Measurements from ENCODE around the gene KDM8. TPM values are rescaled to one million over a fixed set of nuclear protein-coding genes. Genes with fewer than 3 reads are reported as not detected.

Gene KDM8
- total and polyA plus RNA-seq, 4 donors = 4.2 to 9.7 (median 8.2) TPM

DNA sequence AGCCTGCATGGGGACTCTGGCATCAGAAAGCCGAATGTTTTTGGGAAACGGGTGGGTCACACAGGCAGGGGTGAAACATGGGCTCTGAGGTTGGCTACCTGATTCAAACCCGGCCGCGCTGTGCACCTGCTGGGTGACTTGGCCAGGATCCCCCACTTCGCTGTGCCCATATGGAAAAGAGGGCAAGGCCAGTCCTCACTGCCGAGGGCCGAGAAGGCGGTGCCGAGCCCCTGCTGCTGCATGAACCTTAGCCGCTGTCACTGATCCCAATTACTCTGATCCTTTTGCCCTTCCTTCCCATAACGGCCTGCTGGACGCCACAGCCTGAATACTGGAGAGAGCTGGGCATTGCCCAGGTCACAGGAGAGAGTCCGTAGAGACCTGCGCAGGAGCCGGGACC is 17.7 kb downstream of the KDM8 start:
- H3K27me3 ChIP-seq (ENCODE audit: control insufficient read depth, insufficient read depth, low read length) = no peaks in the 10 kb centered on the region
- no peak overlapping the region for H3K4me3 ChIP-seq (ENCODE audit: low read depth, low read length)
- H3K9me3 ChIP-seq (ENCODE audit: control insufficient read depth, insufficient read depth, low read length) = no peaks in the 10 kb centered on the region
- peaks cover 19% of the 10 kb centered on the region for H3K4me1 ChIP-seq (ENCODE audit: control insufficient read depth, insufficient read depth, low read length)
- WGBS (ENCODE audit: insufficient coverage) = 97% methylated on average over 16 of the region's 16 CpGs
- peaks cover 78% of the 10 kb centered on the region for H3K36me3 ChIP-seq (ENCODE audit: control insufficient read depth, insufficient read depth, low read length)
- H3K27ac ChIP-seq (ENCODE audit: low read depth, low read length) = no peak overlapping the region
- no peak for DNase-seq (ENCODE audit: low read depth in 4 of 6, low spot score in 6 of 6)

DNA sequence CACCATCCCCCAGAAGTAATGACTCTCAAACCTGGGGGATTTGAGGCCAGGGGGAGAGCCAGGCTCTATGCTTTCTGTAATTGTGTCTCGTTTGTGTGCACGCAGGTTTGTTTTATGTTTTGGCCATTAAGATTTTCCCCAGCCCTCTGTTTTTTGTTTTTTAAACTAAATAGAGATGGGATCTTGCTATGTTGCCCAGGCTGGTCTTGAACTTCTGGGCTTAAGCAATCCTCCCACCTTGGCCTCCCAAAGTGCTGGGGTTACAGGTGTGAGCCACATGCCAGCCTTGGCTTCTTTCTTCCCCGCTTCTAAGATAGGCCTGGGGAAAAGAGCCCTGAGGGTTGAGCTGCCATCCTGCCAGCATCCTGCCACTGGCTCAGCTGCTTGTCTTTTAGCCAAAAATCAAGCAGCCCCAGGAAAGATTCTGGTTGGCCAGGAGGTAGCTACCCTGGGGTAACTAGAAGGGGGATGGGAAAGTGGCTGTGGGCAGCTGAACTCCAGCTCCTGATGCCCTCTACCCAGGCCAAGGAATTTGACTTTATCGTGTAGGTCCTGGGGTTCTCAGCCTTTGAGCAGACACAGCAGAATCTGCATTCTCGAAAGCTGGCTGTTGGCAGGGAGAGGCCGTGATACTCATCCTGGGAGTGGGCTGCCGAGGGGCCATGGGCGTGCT is 18.4 kb downstream of the KDM8 start:
- Histone ChIP-seq H3K4me3 (ENCODE audit: low read depth, low read length) (no peak overlapping the region), H3K9me3 (ENCODE audit: control insufficient read depth, insufficient read depth, low read length) (no peaks in the 10 kb centered on the region), H3K27me3 (ENCODE audit: control insufficient read depth, insufficient read depth, low read length) (no peaks in the 10 kb centered on the region), H3K4me1 (ENCODE audit: control insufficient read depth, insufficient read depth, low read length) (peaks cover 23% of the 10 kb centered on the region), H3K36me3 (ENCODE audit: control insufficient read depth, insufficient read depth, low read length) (peaks cover 76% of the 10 kb centered on the region), H3K27ac (ENCODE audit: low read depth, low read length) (no peak overlapping the region)
- WGBS (ENCODE audit: insufficient coverage) = 86% methylated on average over 5 of the region's 8 CpGs
- DNase-seq (ENCODE audit: low read depth in 4 of 6, low spot score in 6 of 6) = no peak

DNA sequence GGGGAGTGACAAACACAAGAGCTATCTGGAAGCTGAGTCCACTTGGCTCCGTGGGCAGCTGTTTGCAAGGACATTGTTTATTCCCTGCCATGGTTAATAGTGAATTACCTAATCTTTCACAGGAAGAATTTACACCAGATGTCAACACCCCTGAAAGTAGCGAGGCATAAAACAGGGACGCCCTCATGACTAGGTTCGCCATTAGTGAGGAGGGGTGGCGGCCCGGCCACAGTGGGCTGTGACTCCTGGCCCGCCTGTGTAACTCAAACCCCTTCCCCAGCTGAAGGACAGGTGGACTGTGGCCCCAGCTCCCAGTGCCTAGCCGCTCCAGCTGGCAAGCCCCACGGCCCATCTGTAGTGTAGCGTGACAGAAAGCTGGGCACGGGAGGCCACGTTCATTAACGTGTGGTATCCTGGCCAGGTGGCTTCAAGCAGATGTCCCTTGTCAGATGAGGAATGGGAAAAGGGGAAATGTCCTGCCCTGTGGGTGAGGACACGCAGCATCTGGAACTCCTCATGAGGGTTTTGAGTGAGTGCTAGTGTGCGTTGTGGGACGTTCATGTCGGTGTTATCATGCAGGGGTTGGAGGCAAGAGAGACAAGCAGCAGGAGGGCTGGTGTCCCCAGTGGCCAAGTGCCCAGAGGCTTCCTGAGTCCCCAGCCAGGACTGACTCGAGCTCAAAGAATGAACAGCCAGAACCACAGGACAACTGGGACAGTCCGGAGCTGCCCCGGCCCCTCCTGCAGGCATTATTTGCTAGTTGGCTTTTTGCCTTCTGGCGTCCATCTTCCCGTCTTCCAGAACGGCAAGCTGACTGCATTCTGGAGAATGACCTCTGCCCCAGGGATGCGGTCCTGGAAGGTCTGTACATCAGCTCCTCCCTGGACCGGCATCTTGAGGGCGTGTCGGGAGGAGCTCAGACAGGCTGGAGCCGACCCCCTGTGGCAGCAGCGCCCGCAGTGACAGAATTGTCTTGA is 19.2 kb downstream of the KDM8 start:
- Histone ChIP-seq H3K4me1 (ENCODE audit: control insufficient read depth, insufficient read depth, low read length) (peaks cover 20% of the 10 kb centered on the region), H3K4me3 (ENCODE audit: low read depth, low read length) (no peak overlapping the region), H3K27ac (ENCODE audit: low read depth, low read length) (no peak overlapping the region), H3K36me3 (ENCODE audit: control insufficient read depth, insufficient read depth, low read length) (peaks cover 83% of the 10 kb centered on the region), H3K27me3 (ENCODE audit: control insufficient read depth, insufficient read depth, low read length) (no peaks in the 10 kb centered on the region), H3K9me3 (ENCODE audit: control insufficient read depth, insufficient read depth, low read length) (no peaks in the 10 kb centered on the region)
- DNase-seq (ENCODE audit: low read depth in 4 of 6, low spot score in 6 of 6) = no peak
- WGBS (ENCODE audit: insufficient coverage) = 59% methylated on average over 29 of the region's 30 CpGs

DNA sequence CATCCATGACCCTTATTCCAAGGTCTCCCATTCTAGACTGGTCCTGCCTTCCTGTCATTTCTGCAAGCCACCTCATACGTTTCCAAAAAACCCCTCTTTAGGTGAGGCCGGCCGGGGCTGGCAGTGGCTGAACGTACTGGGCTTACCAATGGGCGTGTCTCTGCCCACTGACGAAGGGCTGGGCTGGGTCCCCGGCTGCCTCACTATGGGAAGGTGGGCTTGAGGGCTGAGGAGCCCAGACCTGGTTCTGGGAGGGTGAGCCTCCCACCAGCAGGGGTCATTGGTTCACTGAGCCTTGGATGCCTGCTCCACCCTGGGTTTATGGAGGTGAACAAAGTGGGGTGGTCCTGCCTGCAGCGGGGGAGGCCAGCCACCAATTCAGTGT is 19.9 kb downstream of the KDM8 start:
- DNase-seq (ENCODE audit: low read depth in 4 of 6, low spot score in 6 of 6) = no peak
- H3K27me3 ChIP-seq (ENCODE audit: control insufficient read depth, insufficient read depth, low read length) = no peaks in the 10 kb centered on the region
- H3K9me3 ChIP-seq (ENCODE audit: control insufficient read depth, insufficient read depth, low read length) = no peaks in the 10 kb centered on the region
- 89% methylated on average over 5 of the region's 8 CpGs for WGBS (ENCODE audit: insufficient coverage)
- no peak overlapping the region for H3K27ac ChIP-seq (ENCODE audit: low read depth, low read length)
- peaks cover 84% of the 10 kb centered on the region for H3K36me3 ChIP-seq (ENCODE audit: control insufficient read depth, insufficient read depth, low read length)
- no peak overlapping the region for H3K4me3 ChIP-seq (ENCODE audit: low read depth, low read length)
- peaks cover 17% of the 10 kb centered on the region for H3K4me1 ChIP-seq (ENCODE audit: control insufficient read depth, insufficient read depth, low read length)

DNA sequence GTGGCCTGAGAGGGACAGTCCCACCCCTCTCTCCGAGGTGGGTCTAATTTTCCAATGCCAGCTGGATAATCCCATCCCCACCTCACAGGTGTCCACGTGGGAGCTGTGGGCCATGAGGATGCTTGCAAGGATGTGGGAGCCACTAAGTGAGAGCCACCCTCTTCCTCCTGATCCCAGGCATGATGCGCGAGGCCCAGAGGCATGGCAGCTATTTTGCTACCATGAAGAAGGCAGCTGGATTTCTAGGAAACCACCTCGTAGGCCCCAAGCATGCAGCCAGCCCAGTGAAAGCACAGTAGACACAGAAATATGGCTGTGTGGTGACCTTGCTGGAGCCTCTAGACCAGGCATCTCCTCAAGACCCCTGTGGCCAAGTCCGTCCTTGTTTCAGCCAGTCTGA is 20.4 kb downstream of the KDM8 start:
- no peaks in the 10 kb centered on the region for H3K27me3 ChIP-seq (ENCODE audit: control insufficient read depth, insufficient read depth, low read length)
- H3K4me1 ChIP-seq (ENCODE audit: control insufficient read depth, insufficient read depth, low read length) = peaks cover 17% of the 10 kb centered on the region
- H3K36me3 ChIP-seq (ENCODE audit: control insufficient read depth, insufficient read depth, low read length) = peaks cover 84% of the 10 kb centered on the region
- H3K27ac ChIP-seq (ENCODE audit: low read depth, low read length) = no peak overlapping the region
- H3K9me3 ChIP-seq (ENCODE audit: control insufficient read depth, insufficient read depth, low read length) = no peaks in the 10 kb centered on the region
- WGBS (ENCODE audit: insufficient coverage) = 82% methylated on average over 5 of the region's 6 CpGs
- H3K4me3 ChIP-seq (ENCODE audit: low read depth, low read length) = no peak overlapping the region
- no peak for DNase-seq (ENCODE audit: low read depth in 4 of 6, low spot score in 6 of 6)

DNA sequence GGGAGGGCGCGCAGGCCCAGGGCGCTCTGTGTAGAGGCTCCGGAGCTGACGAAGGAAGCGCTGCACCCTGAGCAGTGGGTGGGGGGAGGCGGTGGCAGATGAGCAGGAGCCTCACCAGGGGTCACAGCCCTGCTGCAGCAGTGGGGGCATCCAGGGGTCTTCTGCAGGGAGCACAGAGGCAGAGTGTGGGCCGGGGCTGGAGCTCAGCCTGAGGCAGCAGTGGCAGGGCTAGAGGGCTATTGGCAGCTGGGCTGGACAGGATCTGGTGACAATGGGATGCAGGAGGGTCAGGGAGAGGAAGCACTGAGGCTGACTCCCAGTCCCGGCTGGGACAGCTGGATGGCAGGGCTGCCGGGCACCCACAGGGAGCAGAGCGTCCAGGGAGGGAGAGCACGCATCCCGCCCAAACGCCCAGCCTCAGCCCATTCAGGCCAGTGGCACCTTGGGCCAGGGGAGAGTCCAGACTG is 21.0 kb downstream of the KDM8 start:
- H3K27ac ChIP-seq (ENCODE audit: low read depth, low read length) = no peak overlapping the region
- WGBS (ENCODE audit: insufficient coverage) = 90% methylated on average over 14 of the region's 14 CpGs
- H3K27me3 ChIP-seq (ENCODE audit: control insufficient read depth, insufficient read depth, low read length) = no peaks in the 10 kb centered on the region
- H3K4me1 ChIP-seq (ENCODE audit: control insufficient read depth, insufficient read depth, low read length) = peaks cover 21% of the 10 kb centered on the region
- H3K4me3 ChIP-seq (ENCODE audit: low read depth, low read length) = no peak overlapping the region
- H3K9me3 ChIP-seq (ENCODE audit: control insufficient read depth, insufficient read depth, low read length) = no peaks in the 10 kb centered on the region
- no peak for DNase-seq (ENCODE audit: low read depth in 4 of 6, low spot score in 6 of 6)
- H3K36me3 ChIP-seq (ENCODE audit: control insufficient read depth, insufficient read depth, low read length) = peaks cover 85% of the 10 kb centered on the region

DNA sequence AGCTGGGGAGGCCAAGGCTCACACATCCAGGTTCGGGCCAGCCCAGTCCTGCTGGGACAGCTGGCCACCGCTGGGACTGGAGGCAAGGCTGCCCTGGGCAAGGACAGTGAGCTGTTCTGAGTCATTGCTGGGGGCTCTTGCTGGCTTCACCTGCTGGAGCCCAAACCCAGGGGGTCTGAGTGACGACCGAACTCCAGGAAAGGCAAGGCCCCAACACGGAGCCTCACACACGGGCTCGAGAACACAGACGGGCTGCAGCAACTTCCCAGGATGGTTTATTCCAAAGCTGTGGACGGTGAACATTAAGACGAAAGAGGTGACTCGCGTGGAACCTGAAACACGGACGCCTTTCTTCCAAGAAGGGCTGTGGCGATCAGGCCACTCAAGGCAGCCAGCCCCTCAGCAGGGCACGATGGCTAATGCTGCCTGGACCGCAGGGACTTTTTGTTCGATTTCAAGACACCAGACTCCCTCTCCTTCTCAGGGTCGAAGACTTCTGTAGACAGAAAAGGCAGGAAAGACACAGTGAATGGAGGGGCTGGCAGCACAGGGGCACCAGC is 21.5 kb downstream of the KDM8 start:
- H3K27ac ChIP-seq (ENCODE audit: low read depth, low read length) = no peak overlapping the region
- peaks cover 21% of the 10 kb centered on the region for H3K4me1 ChIP-seq (ENCODE audit: control insufficient read depth, insufficient read depth, low read length)
- 72% methylated on average over 16 of the region's 19 CpGs for WGBS (ENCODE audit: insufficient coverage)
- no peaks in the 10 kb centered on the region for H3K9me3 ChIP-seq (ENCODE audit: control insufficient read depth, insufficient read depth, low read length)
- no peak overlapping the region for H3K4me3 ChIP-seq (ENCODE audit: low read depth, low read length)
- H3K27me3 ChIP-seq (ENCODE audit: control insufficient read depth, insufficient read depth, low read length) = no peaks in the 10 kb centered on the region
- no peak for DNase-seq (ENCODE audit: low read depth in 4 of 6, low spot score in 6 of 6)
- H3K36me3 ChIP-seq (ENCODE audit: control insufficient read depth, insufficient read depth, low read length) = peaks cover 84% of the 10 kb centered on the region

DNA sequence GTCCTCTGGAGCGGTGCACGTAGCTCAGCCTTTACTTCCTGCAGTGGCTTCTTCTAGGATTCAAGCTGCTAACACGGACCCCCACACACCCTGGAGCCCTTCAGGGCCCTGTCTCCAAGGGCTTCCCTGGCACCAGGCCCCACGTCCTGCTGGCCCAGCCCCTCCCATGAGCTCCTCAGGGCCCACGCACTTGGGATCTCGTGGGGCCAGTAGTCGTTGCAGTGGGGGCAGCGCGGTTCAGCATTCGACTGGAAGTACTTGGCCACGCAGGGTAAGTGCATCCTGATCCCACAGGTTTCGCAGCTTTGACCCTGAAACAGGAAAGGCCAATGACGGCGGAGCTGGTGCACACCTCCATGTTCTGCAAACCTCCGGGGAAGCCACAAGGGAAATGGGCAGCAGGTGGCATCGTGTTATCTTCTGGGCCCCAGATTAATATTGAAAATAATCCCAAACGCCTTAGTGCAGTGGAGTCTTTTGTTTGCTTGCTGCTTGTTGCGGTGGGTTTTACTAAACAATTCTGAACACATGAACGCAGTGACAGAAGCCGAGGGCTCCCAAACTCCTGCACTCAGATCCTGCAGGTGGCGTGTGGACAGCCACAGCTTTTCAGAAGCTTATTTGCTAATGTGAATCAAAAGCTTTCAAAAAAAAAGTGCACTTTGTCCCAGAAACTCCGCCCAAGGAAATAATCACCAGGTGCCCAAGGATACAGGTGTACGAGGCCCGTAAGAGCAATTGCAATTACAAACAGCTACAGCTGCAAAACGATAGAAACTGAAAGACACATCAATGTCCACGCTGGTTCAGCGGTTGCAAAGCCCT is 22.4 kb downstream of the KDM8 start:
- WGBS (ENCODE audit: insufficient coverage) = 85% methylated on average over 23 of the region's 27 CpGs
- Histone ChIP-seq H3K4me3 (ENCODE audit: low read depth, low read length) (no peak overlapping the region), H3K27ac (ENCODE audit: low read depth, low read length) (no peak overlapping the region), H3K27me3 (ENCODE audit: control insufficient read depth, insufficient read depth, low read length) (no peaks in the 10 kb centered on the region), H3K36me3 (ENCODE audit: control insufficient read depth, insufficient read depth, low read length) (peaks cover 86% of the 10 kb centered on the region), H3K4me1 (ENCODE audit: control insufficient read depth, insufficient read depth, low read length) (peaks cover 21% of the 10 kb centered on the region), H3K9me3 (ENCODE audit: control insufficient read depth, insufficient read depth, low read length) (no peaks in the 10 kb centered on the region)
- DNase-seq (ENCODE audit: low read depth in 4 of 6, low spot score in 6 of 6) = no peak

DNA sequence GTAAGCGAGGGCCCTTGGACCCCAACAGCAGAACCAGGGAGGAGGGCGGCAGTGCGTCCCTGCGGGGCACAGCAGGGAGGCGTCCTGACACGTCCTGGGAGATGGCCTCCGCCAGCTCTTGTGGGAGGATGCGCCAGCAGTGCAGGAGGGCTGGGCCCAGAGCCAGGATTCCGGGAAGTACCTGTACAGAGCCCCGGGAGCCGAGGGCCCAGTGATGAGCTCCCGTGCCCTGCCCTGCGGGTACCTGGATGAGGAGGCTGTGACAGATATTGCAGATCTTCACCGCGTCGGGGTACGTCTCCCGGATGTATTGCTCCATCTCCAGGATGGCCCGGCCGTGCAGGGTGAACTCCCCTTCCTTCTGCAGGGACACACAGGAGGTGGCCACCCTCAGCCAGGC is 23.1 kb downstream of the KDM8 start:
- Histone ChIP-seq H3K27me3 (ENCODE audit: control insufficient read depth, insufficient read depth, low read length) (no peaks in the 10 kb centered on the region), H3K4me1 (ENCODE audit: control insufficient read depth, insufficient read depth, low read length) (peaks cover 21% of the 10 kb centered on the region), H3K36me3 (ENCODE audit: control insufficient read depth, insufficient read depth, low read length) (peaks cover 86% of the 10 kb centered on the region), H3K27ac (ENCODE audit: low read depth, low read length) (no peak overlapping the region), H3K4me3 (ENCODE audit: low read depth, low read length) (no peak overlapping the region), H3K9me3 (ENCODE audit: control insufficient read depth, insufficient read depth, low read length) (no peaks in the 10 kb centered on the region)
- no peak for DNase-seq (ENCODE audit: low read depth in 4 of 6, low spot score in 6 of 6)
- WGBS (ENCODE audit: insufficient coverage) = 82% methylated on average over 20 of the region's 20 CpGs

Measured in spinal cord (tissue), 10 donors.